ENCODE data around the gene AKAP13. TPM values are rescaled to one million over a fixed set of nuclear protein-coding genes. Genes with fewer than 3 reads are reported as not detected.

AKAP13 gene
- total and polyA plus RNA-seq, 2 donors: 84.2 to 206 TPM

- H3K4me1 ChIP-seq (ENCODE audit: insufficient read depth): no peaks in the 10 kb centered on the region
- 98% methylated on average over 2 of the region's 2 CpGs for WGBS
- H3K36me3 ChIP-seq (ENCODE audit: insufficient read depth): no peaks in the 10 kb centered on the region
- no peak for DNase-seq (ENCODE audit: extremely low spot score)
- H3K4me3 ChIP-seq (ENCODE audit: low read depth, low read length): no peak overlapping the region
- H3K27ac ChIP-seq (ENCODE audit: low read depth): no peak overlapping the region
These were observed 176.2 kb downstream of the AKAP13 start for GRCh38 chr15:85556618-85556895.

GRCh38 chr15:85557385-85557784, 177.0 kb downstream of the AKAP13 start:
- H3K36me3 ChIP-seq (ENCODE audit: insufficient read depth): no peaks in the 10 kb centered on the region
- H3K4me3 ChIP-seq (ENCODE audit: low read depth, low read length): no peak overlapping the region
- no peaks in the 10 kb centered on the region for H3K4me1 ChIP-seq (ENCODE audit: insufficient read depth)
- 95% methylated on average over 6 of the region's 6 CpGs for WGBS
- H3K27ac ChIP-seq (ENCODE audit: low read depth): no peak overlapping the region
- no peak for DNase-seq (ENCODE audit: extremely low spot score)

- Histone ChIP-seq H3K36me3 (ENCODE audit: insufficient read depth) (no peaks in the 10 kb centered on the region), H3K4me1 (ENCODE audit: insufficient read depth) (no peaks in the 10 kb centered on the region), H3K27ac (ENCODE audit: low read depth) (no peak overlapping the region), H3K4me3 (ENCODE audit: low read depth, low read length) (no peak overlapping the region)
- WGBS: 58% methylated on average over 5 of the region's 5 CpGs
- no peak for DNase-seq (ENCODE audit: extremely low spot score)
These were observed 178.4 kb downstream of the AKAP13 start for GRCh38 chr15:85558848-85559247.

- WGBS: 83% methylated on average over 7 of the region's 7 CpGs
- Histone ChIP-seq H3K36me3 (ENCODE audit: insufficient read depth) (no peaks in the 10 kb centered on the region), H3K4me3 (ENCODE audit: low read depth, low read length) (no peak overlapping the region), H3K27ac (ENCODE audit: low read depth) (no peak overlapping the region), H3K4me1 (ENCODE audit: insufficient read depth) (no peaks in the 10 kb centered on the region)
- no peak for DNase-seq (ENCODE audit: extremely low spot score)
These were observed 179.1 kb downstream of the AKAP13 start for GRCh38 chr15:85559530-85559929.

- 97% methylated on average over 6 of the region's 6 CpGs for WGBS
- Histone ChIP-seq H3K36me3 (ENCODE audit: insufficient read depth) (no peaks in the 10 kb centered on the region), H3K4me3 (ENCODE audit: low read depth, low read length) (no peak overlapping the region), H3K27ac (ENCODE audit: low read depth) (no peak overlapping the region), H3K4me1 (ENCODE audit: insufficient read depth) (no peaks in the 10 kb centered on the region)
- no peak for DNase-seq (ENCODE audit: extremely low spot score)
These were observed 182.4 kb downstream of the AKAP13 start for GRCh38 chr15:85562824-85563223.

- 67% methylated on average over 3 of the region's 3 CpGs for WGBS
- Histone ChIP-seq H3K27ac (ENCODE audit: low read depth) (no peak overlapping the region), H3K36me3 (ENCODE audit: insufficient read depth) (no peaks in the 10 kb centered on the region)
These were observed 182.9 kb downstream of the AKAP13 start for GRCh38 chr15:85563328-85563727.

GRCh38 chr15:85563731-85564130, 183.3 kb downstream of the AKAP13 start:
- Histone ChIP-seq H3K36me3 (ENCODE audit: insufficient read depth) (no peaks in the 10 kb centered on the region), H3K4me3 (ENCODE audit: low read depth, low read length) (no peak overlapping the region), H3K27ac (ENCODE audit: low read depth) (no peak overlapping the region), H3K4me1 (ENCODE audit: insufficient read depth) (no peaks in the 10 kb centered on the region)
- 79% methylated on average over 1 of the region's 1 CpG for WGBS
- DNase-seq (ENCODE audit: extremely low spot score): no peak

More at GRCh38 chr15:85563328-85563727, 182.9 kb downstream of the AKAP13 start:
- no peak for DNase-seq (ENCODE audit: extremely low spot score)
- Histone ChIP-seq H3K4me3 (ENCODE audit: low read depth, low read length) (no peak overlapping the region), H3K4me1 (ENCODE audit: insufficient read depth) (no peaks in the 10 kb centered on the region)

- DNase-seq (ENCODE audit: extremely low spot score): no peak
- Histone ChIP-seq H3K4me1 (ENCODE audit: insufficient read depth) (no peaks in the 10 kb centered on the region), H3K36me3 (ENCODE audit: insufficient read depth) (no peaks in the 10 kb centered on the region), H3K27ac (ENCODE audit: low read depth) (no peak overlapping the region), H3K4me3 (ENCODE audit: low read depth, low read length) (no peak overlapping the region)
- WGBS: 39% methylated on average over 2 of the region's 2 CpGs
These were observed 184.3 kb downstream of the AKAP13 start for GRCh38 chr15:85564686-85565085.

- no peak overlapping the region for H3K27ac ChIP-seq (ENCODE audit: low read depth)
- H3K4me1 ChIP-seq (ENCODE audit: insufficient read depth): no peaks in the 10 kb centered on the region
- H3K4me3 ChIP-seq (ENCODE audit: low read depth, low read length): no peak overlapping the region
- no peak for DNase-seq (ENCODE audit: extremely low spot score)
- H3K36me3 ChIP-seq (ENCODE audit: insufficient read depth): no peaks in the 10 kb centered on the region
- 93% methylated on average over 7 of the region's 7 CpGs for WGBS
These were observed 187.9 kb downstream of the AKAP13 start for GRCh38 chr15:85568261-85568808.

GRCh38 chr15:85570336-85570735, 189.9 kb downstream of the AKAP13 start:
- 94% methylated on average over 8 of the region's 8 CpGs for WGBS
- no peaks in the 10 kb centered on the region for H3K4me1 ChIP-seq (ENCODE audit: insufficient read depth)
- no peak overlapping the region for H3K27ac ChIP-seq (ENCODE audit: low read depth)
- no peak overlapping the region for H3K4me3 ChIP-seq (ENCODE audit: low read depth, low read length)
- DNase-seq (ENCODE audit: extremely low spot score): no peak
- no peaks in the 10 kb centered on the region for H3K36me3 ChIP-seq (ENCODE audit: insufficient read depth)

- 95% methylated on average over 1 of the region's 1 CpG for WGBS
These were observed 191.4 kb downstream of the AKAP13 start for GRCh38 chr15:85571780-85572179.

GRCh38 chr15:85576392-85576791, 196.0 kb downstream of the AKAP13 start:
- Histone ChIP-seq H3K4me1 (ENCODE audit: insufficient read depth) (peaks cover 2% of the 10 kb centered on the region), H3K27ac (ENCODE audit: low read depth) (no peak overlapping the region), H3K36me3 (ENCODE audit: insufficient read depth) (no peaks in the 10 kb centered on the region), H3K4me3 (ENCODE audit: low read depth, low read length) (no peak overlapping the region)
- 34% methylated on average over 3 of the region's 3 CpGs for WGBS
- no peak for DNase-seq (ENCODE audit: extremely low spot score)

More at GRCh38 chr15:85571780-85572179, 191.4 kb downstream of the AKAP13 start:
- Histone ChIP-seq H3K27ac (ENCODE audit: low read depth) (no peak overlapping the region), H3K4me1 (ENCODE audit: insufficient read depth) (peaks cover 2% of the 10 kb centered on the region), H3K4me3 (ENCODE audit: low read depth, low read length) (no peak overlapping the region), H3K36me3 (ENCODE audit: insufficient read depth) (no peaks in the 10 kb centered on the region)
- no peak for DNase-seq (ENCODE audit: extremely low spot score)

GRCh38 chr15:85578941-85579701, 198.7 kb downstream of the AKAP13 start:
- WGBS: 60% methylated on average over 9 of the region's 9 CpGs
- Histone ChIP-seq H3K27ac (ENCODE audit: low read depth) (peak overlapping the region; percentile 65), H3K4me3 (ENCODE audit: low read depth, low read length) (no peak overlapping the region), H3K36me3 (ENCODE audit: insufficient read depth) (no peaks in the 10 kb centered on the region), H3K4me1 (ENCODE audit: insufficient read depth) (peaks cover 6% of the 10 kb centered on the region)
- DNase-seq (ENCODE audit: extremely low spot score): no peak

GRCh38 chr15:85579957-85580694, 199.7 kb downstream of the AKAP13 start:
- Histone ChIP-seq H3K4me1 (ENCODE audit: insufficient read depth) (peaks cover 6% of the 10 kb centered on the region), H3K27ac (ENCODE audit: low read depth) (peak overlapping the region; percentile 92), H3K36me3 (ENCODE audit: insufficient read depth) (no peaks in the 10 kb centered on the region), H3K4me3 (ENCODE audit: low read depth, low read length) (no peak overlapping the region)
- WGBS: 49% methylated on average over 14 of the region's 14 CpGs
- DNase-seq (ENCODE audit: extremely low spot score): no peak

Data from urinary bladder (tissue), 4 donors.